IPS DF 19.7 (cell line): ENCODE results near the gene DNPH1.

Experiments used
- DNase-seq: peaks from one replicate; pipeline ENCODE4 v3.0.0-alpha.2; 2013; ENCODE audit warnings: low read depth, low spot score

DNPH1 gene

DNA sequence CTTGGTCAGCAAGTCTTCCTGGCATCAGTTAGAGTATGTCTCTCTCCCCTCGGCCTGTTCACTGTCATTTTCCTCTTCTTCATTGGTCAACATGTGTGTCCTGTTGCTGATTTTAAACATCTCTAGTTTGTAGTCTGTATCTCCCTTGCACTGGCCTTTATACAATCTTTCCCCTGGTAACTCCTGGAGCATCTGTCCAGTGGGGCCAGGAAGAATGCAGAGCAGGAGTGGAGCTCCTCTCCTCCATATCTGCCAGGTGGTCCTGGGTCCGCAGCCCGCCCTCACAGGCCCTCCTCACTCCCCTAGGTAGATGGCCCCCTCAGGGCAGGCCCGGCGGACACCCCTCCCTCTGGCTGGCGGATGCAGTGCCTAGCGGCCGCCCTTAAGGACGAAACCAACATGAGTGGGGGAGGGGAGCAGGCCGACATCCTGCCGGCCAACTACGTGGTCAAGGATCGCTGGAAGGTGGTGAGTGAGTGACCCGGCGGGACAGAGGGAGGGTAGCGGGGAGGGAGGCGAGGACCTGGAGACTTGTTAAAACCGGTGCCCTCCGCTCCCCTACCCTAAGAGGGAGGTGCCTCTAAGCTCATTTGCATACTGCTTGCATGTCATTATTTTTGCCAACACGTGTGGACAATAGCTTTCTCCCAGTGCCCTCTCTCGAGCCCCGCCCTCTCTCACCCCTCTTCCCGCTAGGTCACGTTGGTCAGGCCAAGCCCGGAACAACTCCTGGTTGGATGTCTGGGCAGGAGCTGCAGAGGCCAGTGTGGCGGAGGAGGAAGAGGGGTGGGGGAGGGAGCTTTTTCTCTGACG is 17.2 kb upstream of the DNPH1 start:
- peak; percentile 90 for DNase-seq

- no peak for DNase-seq
Measured at GRCh38 chr6:43243664-43244321, 14.5 kb upstream of the DNPH1 start.

- no peak for DNase-seq
Measured at GRCh38 chr6:43242908-43243663, 13.8 kb upstream of the DNPH1 start, which contains the start of gene TTBK1. Gene TTBK1, plus strand, starts transcription at chr6:43243481. Its CDS starts 3,180 bp downstream, at chr6:43246661.

- DNase-seq, result no peak
Measured at GRCh38 chr6:43241446-43241845, 12.2 kb upstream of the DNPH1 start.

GRCh38 chr6:43240950-43241349 is 11.7 kb upstream of the DNPH1 start:
- no peak for DNase-seq

DNA sequence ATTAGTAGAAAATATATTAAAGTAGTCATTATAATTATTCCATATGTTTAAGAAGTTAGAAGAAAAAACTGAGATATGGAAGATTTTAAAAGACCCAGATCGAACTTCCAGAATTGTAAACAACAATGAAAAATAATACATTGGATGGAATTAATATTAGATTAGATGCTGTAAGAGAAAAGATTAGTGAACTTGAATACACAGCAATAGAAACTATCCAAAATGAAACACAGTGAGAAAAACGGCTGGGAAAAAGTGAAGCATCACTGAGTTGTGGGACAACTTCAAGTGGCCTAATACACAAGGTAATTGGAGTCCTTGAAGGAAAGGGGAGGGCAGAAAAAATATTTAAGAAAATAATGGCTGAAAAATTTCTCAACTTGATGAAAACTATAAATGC is 9.8 kb upstream of the DNPH1 start:
- DNase-seq, result no peak

- no peak for DNase-seq
Measured at GRCh38 chr6:43235841-43236240, 6.6 kb upstream of the DNPH1 start.

DNA sequence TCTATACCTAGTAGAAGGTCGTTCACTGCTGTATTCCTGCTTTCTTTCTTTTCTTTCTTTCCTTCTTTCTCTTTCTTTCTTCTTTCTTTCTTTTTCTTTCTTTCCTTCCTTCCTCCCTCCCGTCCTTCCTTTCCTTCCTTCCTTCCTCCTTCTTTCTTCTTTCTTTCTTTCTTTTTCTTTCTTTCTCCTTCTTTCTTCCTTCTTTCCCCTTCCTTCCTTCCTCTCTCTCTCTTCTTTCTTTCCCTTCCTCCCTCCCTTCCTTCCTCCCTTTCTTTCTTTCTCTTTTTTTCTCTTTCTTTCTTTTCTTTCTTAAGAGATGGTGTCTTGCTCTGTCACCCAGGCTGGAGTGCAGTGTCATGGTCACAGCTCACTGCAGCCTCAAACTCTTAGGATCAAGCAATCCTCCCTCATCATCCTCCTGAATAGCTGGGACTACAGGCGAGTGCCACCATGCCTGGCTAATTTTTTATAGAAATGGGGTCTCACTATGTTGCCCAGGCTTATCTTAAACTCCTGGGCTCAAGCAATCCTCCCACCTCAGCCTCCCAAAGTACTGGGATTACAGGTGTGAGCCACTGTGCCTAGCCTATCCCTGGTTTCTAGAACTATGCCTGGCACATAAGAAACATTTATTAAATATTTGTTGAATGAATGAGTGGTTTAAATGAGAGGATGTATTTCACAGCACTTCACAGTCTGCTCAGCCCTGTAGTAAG is 2.6 kb upstream of the DNPH1 start:
- DNase-seq, result no peak

DNA sequence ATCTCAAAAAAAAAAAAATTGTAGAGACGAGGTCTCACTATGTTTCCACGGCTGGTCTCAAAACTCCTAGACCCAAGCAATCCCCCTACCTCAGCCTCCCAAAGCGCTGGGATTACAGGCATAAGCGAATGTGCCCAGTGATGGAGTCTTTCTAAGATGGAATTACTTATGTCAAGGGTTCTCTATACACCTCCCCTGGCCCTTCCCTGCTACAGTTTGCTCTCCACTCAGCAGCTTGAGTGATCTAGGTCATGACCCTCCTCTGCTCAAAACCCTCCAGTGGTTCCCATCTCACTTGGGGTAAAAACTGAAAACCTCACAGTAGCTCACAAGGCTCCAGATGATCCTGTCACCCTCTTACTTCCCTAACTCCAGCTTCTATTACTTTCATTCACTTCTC is 1.8 kb upstream of the DNPH1 start:
- no peak for DNase-seq

DNA sequence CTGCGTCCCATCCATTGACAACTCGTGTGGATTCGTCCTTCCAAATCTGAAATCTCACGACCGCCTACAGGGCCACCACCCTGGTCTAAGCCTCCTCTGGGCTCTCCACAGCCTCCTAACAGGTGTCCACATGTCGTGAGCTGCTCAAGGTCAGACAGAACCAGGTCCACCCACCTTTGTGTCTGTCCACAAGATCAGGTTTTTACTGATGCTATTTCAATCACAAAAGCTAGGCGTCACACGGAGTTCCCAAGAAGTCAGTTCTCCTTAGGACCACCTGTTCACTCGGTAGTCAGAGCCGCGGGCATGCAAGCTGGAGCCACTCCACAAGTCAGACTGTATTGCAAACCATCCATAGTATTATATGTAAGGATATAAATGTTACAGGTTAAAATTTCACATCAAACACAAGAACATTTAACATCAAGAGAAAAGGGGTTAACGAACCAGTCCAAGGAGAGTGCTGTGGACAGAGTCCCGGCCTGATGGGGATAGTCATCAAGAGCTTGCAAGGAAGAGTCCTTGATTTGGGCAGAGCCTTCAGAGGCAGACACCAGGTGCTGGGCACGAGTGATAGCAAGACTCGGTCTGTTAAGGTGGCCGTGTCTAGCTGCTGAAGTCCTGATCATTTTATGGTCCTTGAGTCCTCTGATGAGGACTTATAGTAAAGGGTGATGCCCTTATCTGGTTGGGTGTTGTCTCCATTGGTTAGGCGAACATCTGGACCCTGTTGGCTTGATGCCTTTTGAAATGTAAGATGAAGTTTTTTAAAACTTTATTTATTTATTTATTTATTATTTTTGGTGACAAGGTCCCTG is 731 bp upstream of the DNPH1 start:
- DNase-seq, result no peak

DNA sequence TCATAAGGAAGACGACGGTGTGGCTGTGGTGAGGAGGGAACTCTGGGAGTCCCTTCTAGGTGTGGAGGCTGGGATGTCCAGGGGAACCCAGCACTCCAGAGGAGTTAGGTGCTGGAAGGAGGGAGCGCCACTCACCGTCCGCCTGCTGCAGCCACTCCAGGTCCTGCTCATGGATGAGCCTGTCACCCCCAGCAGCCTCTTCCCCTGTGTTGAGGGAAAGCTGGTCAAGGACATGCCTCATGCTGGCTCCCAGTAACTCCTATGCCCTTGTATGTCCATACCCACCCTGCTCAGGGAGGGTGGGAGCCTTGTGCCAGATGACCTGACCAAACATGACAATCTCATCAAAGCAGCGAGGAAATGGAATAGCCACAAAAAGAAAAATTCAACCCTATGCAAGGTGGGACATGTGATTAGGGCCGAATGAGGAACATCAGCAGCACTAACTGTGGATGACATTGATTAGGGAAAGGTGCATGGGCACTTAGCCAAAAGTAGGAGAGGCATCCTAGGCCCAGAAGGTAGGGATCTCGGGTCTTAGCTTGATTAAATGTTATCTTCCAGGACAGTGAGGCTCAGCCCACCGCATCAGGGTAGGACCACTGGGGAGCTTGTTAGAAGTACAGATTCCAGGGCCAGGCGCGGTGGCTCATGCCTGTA is 3.0 kb downstream of the DNPH1 start:
- no peak for DNase-seq

- DNase-seq, result no peak
Measured at GRCh38 chr6:43223175-43223574, 6.1 kb downstream of the DNPH1 start.

- DNase-seq, result no peak
Measured at GRCh38 chr6:43222418-43223059, 6.7 kb downstream of the DNPH1 start.

- no peak for DNase-seq
Measured at GRCh38 chr6:43221046-43221972, 8.0 kb downstream of the DNPH1 start.

- DNase-seq, result no peak
Measured at GRCh38 chr6:43220439-43220951, 8.8 kb downstream of the DNPH1 start.

DNA sequence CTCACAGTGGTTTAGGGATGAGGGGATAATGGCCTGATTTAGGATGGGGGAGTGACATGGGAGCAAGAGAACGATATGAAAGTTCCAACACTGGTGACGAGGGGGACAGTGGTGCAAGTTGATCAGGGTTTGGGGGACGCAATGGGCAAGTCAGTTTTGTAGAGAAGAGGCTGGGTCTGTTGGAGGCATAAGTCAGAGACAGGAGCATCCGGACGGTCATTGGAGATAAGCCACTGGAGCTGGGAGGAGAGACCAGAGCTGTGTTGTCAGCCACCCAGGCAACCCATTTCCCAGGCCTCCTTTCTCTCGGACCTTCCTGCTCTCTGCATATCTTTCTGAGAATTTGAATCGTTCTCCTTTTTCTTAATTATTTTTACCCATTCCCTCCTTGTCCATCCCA is 9.5 kb downstream of the DNPH1 start:
- DNase-seq, result no peak

DNA sequence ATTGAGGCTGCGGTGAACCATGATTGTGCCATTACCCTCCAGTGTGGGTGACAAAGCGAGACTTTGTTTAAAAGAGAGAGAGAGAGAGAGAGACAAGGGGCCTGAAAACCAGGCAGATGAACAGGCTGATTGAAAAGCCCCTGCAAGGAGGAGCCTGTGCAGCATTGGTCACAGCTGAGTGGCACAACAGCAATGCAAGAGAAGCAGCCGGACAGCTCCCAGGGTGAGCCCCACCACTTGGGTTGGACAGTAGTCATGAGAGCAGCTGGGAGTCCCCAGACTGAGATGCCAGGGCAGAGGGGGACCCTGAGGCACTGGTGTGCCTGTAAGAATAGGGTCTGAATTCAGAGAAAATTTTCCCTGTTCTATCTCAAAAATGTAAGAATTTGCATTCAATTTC is 10.2 kb downstream of the DNPH1 start:
- no peak for DNase-seq

DNA sequence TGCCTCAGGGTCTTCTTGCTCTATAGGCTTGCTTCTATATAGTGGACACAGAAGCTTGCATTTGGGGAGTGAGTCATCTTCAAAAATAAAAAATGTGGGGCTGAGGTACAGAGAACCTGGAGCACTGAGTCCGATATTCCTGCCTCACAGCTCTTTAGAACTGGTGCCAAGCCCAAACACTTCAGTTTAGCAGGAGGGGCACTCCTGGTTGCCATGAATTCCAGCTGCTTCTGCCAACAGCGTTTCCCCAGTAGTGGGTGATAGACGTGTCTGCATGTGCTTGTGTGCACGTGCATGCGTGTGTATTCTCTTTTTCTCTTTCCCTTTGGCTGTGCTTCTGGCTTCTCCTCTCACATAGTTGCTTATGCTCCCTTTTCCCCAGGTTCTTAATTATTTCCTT is 11.9 kb downstream of the DNPH1 start:
- DNase-seq, result no peak

GRCh38 chr6:43216200-43216599 is 13.1 kb downstream of the DNPH1 start:
- DNase-seq, result no peak
